Upper lobe of left lung (tissue), 4 donors: Measurements from ENCODE around the gene IFNG-AS1.

Experiments used
- EP300 ChIP-seq, 4 donors: sonication (generic); formaldehyde crosslinking; IDR thresholded peaks; one replicate each; pipeline ENCODE4 v1.5.1; 2017; ENCODE audit warnings: antibody characterized with exemption in 4 of 4, control low read depth in 2 of 4
- POLR2A ChIP-seq, 4 donors: fragments of 450-650 bp; IDR thresholded peaks; one replicate each; pipeline ENCODE4 v1.5.1; 2016 to 2017; ENCODE audit warnings: antibody characterized with exemption in 4 of 4, mild to moderate bottlenecking in 2 of 4
- POLR2AphosphoS5 ChIP-seq, 2 donors: sonication (generic); formaldehyde crosslinking; IDR thresholded peaks; one replicate each; pipeline ENCODE4 v1.5.1; 2017; ENCODE audit warnings: antibody characterized with exemption in 2 of 2
- TF ChIP-seq, protein P1 (sequence below), 6 experiments: fragments of 450-650 bp in 4 of 6; fragments of 200-600 bp in 2 of 6; sonication (generic) in 2 of 6; IDR thresholded peaks; one replicate each; pipeline ENCODE4 v1.5.1; 2016 to 2019; ENCODE audit warnings: antibody characterized with exemption in 6 of 6

DNA sequence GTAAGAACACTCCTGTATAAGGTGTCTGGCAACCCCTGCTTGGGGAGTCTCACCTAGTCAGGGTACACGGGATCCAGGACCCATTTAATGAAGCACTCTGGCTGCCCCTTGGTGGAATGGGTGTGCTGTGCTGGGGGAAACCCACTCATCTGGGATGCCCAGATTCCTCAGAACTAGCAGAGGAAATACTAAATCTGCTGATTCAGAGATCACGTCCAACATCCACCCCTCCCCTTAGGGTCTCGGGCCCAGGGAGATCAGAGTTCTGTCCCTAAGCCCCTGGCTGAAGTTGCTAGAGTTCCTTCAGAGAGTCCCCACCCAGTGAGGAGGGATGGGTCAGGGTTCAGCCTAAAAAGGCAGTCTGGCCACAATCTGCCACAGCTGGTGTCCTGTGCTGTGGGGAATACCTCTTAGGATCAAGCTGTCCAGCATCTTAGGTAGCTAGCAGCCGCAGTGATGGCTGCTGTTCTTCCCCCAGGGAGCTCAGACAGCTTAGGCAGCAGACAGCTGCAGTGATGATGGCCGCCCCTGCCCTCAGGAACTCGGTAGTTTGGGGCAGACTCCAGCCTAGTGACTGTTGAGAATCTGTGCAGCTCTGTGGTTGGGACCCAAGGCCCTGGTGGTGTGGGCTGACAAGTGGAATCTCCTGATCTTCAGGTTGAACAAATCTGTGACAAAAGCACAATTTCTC, 74.8 kb downstream of the IFNG-AS1 start:
- TF ChIP-seq, protein P1, sequence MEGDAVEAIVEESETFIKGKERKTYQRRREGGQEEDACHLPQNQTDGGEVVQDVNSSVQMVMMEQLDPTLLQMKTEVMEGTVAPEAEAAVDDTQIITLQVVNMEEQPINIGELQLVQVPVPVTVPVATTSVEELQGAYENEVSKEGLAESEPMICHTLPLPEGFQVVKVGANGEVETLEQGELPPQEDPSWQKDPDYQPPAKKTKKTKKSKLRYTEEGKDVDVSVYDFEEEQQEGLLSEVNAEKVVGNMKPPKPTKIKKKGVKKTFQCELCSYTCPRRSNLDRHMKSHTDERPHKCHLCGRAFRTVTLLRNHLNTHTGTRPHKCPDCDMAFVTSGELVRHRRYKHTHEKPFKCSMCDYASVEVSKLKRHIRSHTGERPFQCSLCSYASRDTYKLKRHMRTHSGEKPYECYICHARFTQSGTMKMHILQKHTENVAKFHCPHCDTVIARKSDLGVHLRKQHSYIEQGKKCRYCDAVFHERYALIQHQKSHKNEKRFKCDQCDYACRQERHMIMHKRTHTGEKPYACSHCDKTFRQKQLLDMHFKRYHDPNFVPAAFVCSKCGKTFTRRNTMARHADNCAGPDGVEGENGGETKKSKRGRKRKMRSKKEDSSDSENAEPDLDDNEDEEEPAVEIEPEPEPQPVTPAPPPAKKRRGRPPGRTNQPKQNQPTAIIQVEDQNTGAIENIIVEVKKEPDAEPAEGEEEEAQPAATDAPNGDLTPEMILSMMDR (IDR thresholded peaks at IDR 0.05): no peak
- TF ChIP-seq POLR2A (IDR thresholded peaks at IDR 0.05) (no peak), POLR2AphosphoS5 (IDR thresholded peaks at IDR 0.05) (no peak), EP300 (IDR thresholded peaks at IDR 0.05) (no peak)
